GM23248 (cell line): ENCODE results near the gene ITSN2. TPM values are rescaled to one million over a fixed set of nuclear protein-coding genes. Genes with fewer than 3 reads are reported as not detected.

Experiments used
- DNase-seq: peaks from one replicate; pipeline ENCODE4 v3.0.0-alpha.2; 2015
- H2AFZ ChIP-seq: fragments of 200-600 bp; sonication (generic); 2 replicates; pipeline ENCODE4 v1.6.1; 2016; ENCODE audit warnings: antibody characterized with exemption
- H3F3A ChIP-seq: fragments of 200-600 bp; sonication (generic); 2 replicates; pipeline ENCODE4 v1.6.1; 2016; ENCODE audit warnings: mild to moderate bottlenecking, antibody characterized with exemption, mixed run types; ENCODE audit not compliant: insufficient read depth
- H3K27ac ChIP-seq: fragments of 200-600 bp; sonication (generic); 2 replicates; pipeline ENCODE4 v1.5.1; 2016; ENCODE audit warnings: mild to moderate bottlenecking
- H3K27me3 ChIP-seq: fragments of 200-600 bp; sonication (generic); replicated peaks from 2 replicates; pipeline ENCODE4 v1.6.1; 2016; ENCODE audit warnings: mild to moderate bottlenecking; ENCODE audit not compliant: insufficient read depth
- H3K36me3 ChIP-seq: fragments of 200-600 bp; sonication (generic); 2 replicates; pipeline ENCODE4 v1.6.1; 2016; ENCODE audit warnings: low read depth, mild to moderate bottlenecking
- H3K4me1 ChIP-seq: fragments of 200-600 bp; sonication (generic); 2 replicates; pipeline ENCODE4 v1.6.1; 2016; ENCODE audit warnings: mild to moderate bottlenecking; ENCODE audit not compliant: insufficient read depth
- H3K4me2 ChIP-seq: fragments of 200-600 bp; sonication (generic); one replicate; pipeline ENCODE4 v1.6.1; 2016; ENCODE audit warnings: mild to moderate bottlenecking; ENCODE audit not compliant: unreplicated experiment
- H3K4me3 ChIP-seq: fragments of 200-600 bp; sonication (generic); 2 replicates; pipeline ENCODE4 v1.5.1; 2016; ENCODE audit warnings: mild to moderate bottlenecking
- H3K79me2 ChIP-seq: fragments of 200-600 bp; sonication (generic); 2 replicates; pipeline ENCODE4 v1.6.1; 2016; ENCODE audit warnings: mild to moderate bottlenecking; ENCODE audit not compliant: insufficient read depth
- H3K9ac ChIP-seq: fragments of 200-600 bp; sonication (generic); 2 replicates; pipeline ENCODE4 v1.6.1; 2016; ENCODE audit warnings: mild to moderate bottlenecking
- H3K9me2 ChIP-seq: fragments of 200-600 bp; sonication (generic); 2 replicates; pipeline ENCODE4 v1.6.1; 2016; ENCODE audit warnings: mixed run types, mild to moderate bottlenecking, moderate library complexity; ENCODE audit not compliant: insufficient read depth
- H3K9me3 ChIP-seq: fragments of 200-600 bp; sonication (generic); one replicate; pipeline ENCODE4 v1.6.1; 2017; ENCODE audit warnings: low read depth
- H4K20me1 ChIP-seq: fragments of 200-600 bp; sonication (generic); 2 replicates; pipeline ENCODE4 v1.6.0; 2016; ENCODE audit not compliant: insufficient read depth
- EZH2 ChIP-seq: fragments of 200-600 bp; sonication (generic); IDR thresholded peaks from 2 replicates; pipeline ENCODE4 v1.6.1; 2018; ENCODE audit warnings: antibody characterized with exemption, mild to moderate bottlenecking; ENCODE audit not compliant: insufficient read depth, poor library complexity, severe bottlenecking
- EZH2phosphoT487 ChIP-seq: fragments of 200-600 bp; sonication (generic); IDR thresholded peaks from 2 replicates; pipeline ENCODE4 v1.6.1; 2018; ENCODE audit warnings: antibody characterized with exemption, moderate library complexity, mild to moderate bottlenecking, low read depth; ENCODE audit not compliant: insufficient read depth
- WGBS, 2 experiments: methylation state at CpG; one replicate each; pipeline ENCODE4 v1.1.6; 2015 to 2017; ENCODE audit warnings: low lambda C conversion rate in 2 of 2, low coverage in 1 of 2; ENCODE audit errors: missing lambda C conversion rate in 2 of 2; 5-methylcytosine and 5-hydroxymethylcytosine counted together
- in situ Hi-C: fragments of 300-500 bp; cut with MboI; formaldehyde crosslinking; loops from 2 replicates; pipeline ENCODE4 v1.15.0; 2020
- polyA plus RNA-seq: library from polyadenylated mRNA; unstranded; fragments of >200 nt; fragmentation: Nextera tagmentation; extraction: Ambion mirVana; gene quantifications from 2 replicates; pipeline ENCODE4 v1.2.1, GENCODE V29; 2016
- total RNA-seq: library from RNA; depleted of rRNA; stranded (reverse); fragments of >200 nt; shearing (Covaris generic); gene quantifications from 2 replicates; pipeline ENCODE4 v1.2.3, GENCODE V29; 2014

The ITSN2 gene
- total and polyA plus RNA-seq, 2 experiments from 2014 or later, result 12.9 to 19.2 TPM

GRCh38 chr2:24206714-24207113 lies 153.6 kb downstream of the ITSN2 start:
- no peak for TF ChIP-seq EZH2
- no peaks in the 10 kb centered on the region for H3K79me2 ChIP-seq
- H4K20me1 ChIP-seq, result no peaks in the 10 kb centered on the region
- H3K36me3 ChIP-seq, result no peaks in the 10 kb centered on the region; the same call in 1 of the 2 replicates
- H3K9ac ChIP-seq, result no peak overlapping the region
- H2AFZ ChIP-seq, result no peak overlapping the region
- no peak overlapping the region for H3K4me3 ChIP-seq
- no peaks in the 10 kb centered on the region for H3K27me3 ChIP-seq
- no peaks in the 10 kb centered on the region for H3K9me2 ChIP-seq
- H3K4me2 ChIP-seq, result no peak overlapping the region
- H3K9me3 ChIP-seq, result no peaks in the 10 kb centered on the region
- H3K27ac ChIP-seq, result no peak overlapping the region
- H3K4me1 ChIP-seq, result no peaks in the 10 kb centered on the region
- no peak for DNase-seq
- in situ Hi-C loops, result no loop called here
- H3F3A ChIP-seq, result no peaks in the 10 kb centered on the region
- WGBS, 2 experiments, result 83 to 84% methylated on average over 8 of the region's 8 CpGs

- no peaks in the 10 kb centered on the region for H3K4me1 ChIP-seq
- no peak overlapping the region for H3K4me3 ChIP-seq
- no peak for DNase-seq
- no peak overlapping the region for H3K9ac ChIP-seq
- no peaks in the 10 kb centered on the region for H3K79me2 ChIP-seq
- TF ChIP-seq EZH2phosphoT487 (no peak), EZH2 (no peak)
- H3K4me2 ChIP-seq, result no peak overlapping the region
- H3F3A ChIP-seq, result no peaks in the 10 kb centered on the region
- no peak overlapping the region for H3K27ac ChIP-seq
- H3K9me3 ChIP-seq, result no peaks in the 10 kb centered on the region
- H3K36me3 ChIP-seq, result no peaks in the 10 kb centered on the region; the same call in 1 of the 2 replicates
- in situ Hi-C loops, result no loop called here
- no peak overlapping the region for H2AFZ ChIP-seq
- no peaks in the 10 kb centered on the region for H3K9me2 ChIP-seq
- 88 to 96% methylated on average over 5 to 6 of the region's 6 CpGs for WGBS, 2 experiments
- no peaks in the 10 kb centered on the region for H4K20me1 ChIP-seq
- H3K27me3 ChIP-seq, result no peaks in the 10 kb centered on the region
Observed at GRCh38 chr2:24206242-24206641, 154.1 kb downstream of the ITSN2 start.

- H3K9me2 ChIP-seq, result no peaks in the 10 kb centered on the region
- H4K20me1 ChIP-seq, result no peaks in the 10 kb centered on the region
- H2AFZ ChIP-seq, result no peak overlapping the region
- H3K79me2 ChIP-seq, result no peaks in the 10 kb centered on the region
- no peaks in the 10 kb centered on the region; the same call in 1 of the 2 replicates for H3K36me3 ChIP-seq
- no peak overlapping the region for H3K27ac ChIP-seq
- no peak for DNase-seq
- H3F3A ChIP-seq, result no peaks in the 10 kb centered on the region
- no peak overlapping the region for H3K4me3 ChIP-seq
- H3K4me2 ChIP-seq, result no peak overlapping the region
- H3K9ac ChIP-seq, result no peak overlapping the region
- 86 to 98% methylated on average over 3 to 4 of the region's 4 CpGs for WGBS, 2 experiments
- H3K4me1 ChIP-seq, result no peaks in the 10 kb centered on the region
- TF ChIP-seq EZH2phosphoT487, result no peak
- TF ChIP-seq EZH2, result no peak
- no peaks in the 10 kb centered on the region for H3K9me3 ChIP-seq
- H3K27me3 ChIP-seq, result no peaks in the 10 kb centered on the region
- in situ Hi-C loops, result no loop called here
Observed at GRCh38 chr2:24205131-24205530, 155.2 kb downstream of the ITSN2 start.

- no peak overlapping the region for H3K4me3 ChIP-seq
- in situ Hi-C loops, result no loop called here
- H3K9me3 ChIP-seq, result no peaks in the 10 kb centered on the region
- H4K20me1 ChIP-seq, result no peaks in the 10 kb centered on the region
- H3K27ac ChIP-seq, result no peak overlapping the region
- H3K9ac ChIP-seq, result no peak overlapping the region
- H3K79me2 ChIP-seq, result no peaks in the 10 kb centered on the region
- H3K4me2 ChIP-seq, result no peak overlapping the region
- H2AFZ ChIP-seq, result no peak overlapping the region
- no peaks in the 10 kb centered on the region for H3K36me3 ChIP-seq
- no peaks in the 10 kb centered on the region for H3F3A ChIP-seq
- H3K9me2 ChIP-seq, result no peaks in the 10 kb centered on the region
- TF ChIP-seq EZH2 (no peak), EZH2phosphoT487 (no peak)
- H3K4me1 ChIP-seq, result no peaks in the 10 kb centered on the region
- WGBS, 2 experiments, result 99% methylated on average over 12 of the region's 12 CpGs
- H3K27me3 ChIP-seq, result no peaks in the 10 kb centered on the region
- DNase-seq, result no peak
Observed at GRCh38 chr2:24204505-24204904, 155.8 kb downstream of the ITSN2 start.

- Histone ChIP-seq H3K27me3 (no peaks in the 10 kb centered on the region), H3K9me3 (no peaks in the 10 kb centered on the region), H4K20me1 (no peaks in the 10 kb centered on the region), H3K9me2 (no peaks in the 10 kb centered on the region), H3K4me1 (no peaks in the 10 kb centered on the region), H3F3A (no peaks in the 10 kb centered on the region), H3K27ac (no peak overlapping the region), H3K79me2 (no peaks in the 10 kb centered on the region), H3K4me2 (no peak overlapping the region), H3K9ac (no peak overlapping the region), H2AFZ (no peak overlapping the region), H3K36me3 (no peaks in the 10 kb centered on the region), H3K4me3 (no peak overlapping the region)
- in situ Hi-C loops, result no loop called here
- no peak for DNase-seq
- TF ChIP-seq EZH2phosphoT487, result no peak
- TF ChIP-seq EZH2, result no peak
- WGBS, 2 experiments, result 88 to 91% methylated on average over 5 of the region's 5 CpGs
Observed at GRCh38 chr2:24203787-24204150, 156.6 kb downstream of the ITSN2 start.
